Ascending aorta (tissue), 2 donors: ENCODE results near the gene FIZ1. TPM values are rescaled to one million over a fixed set of nuclear protein-coding genes. Genes with fewer than 3 reads are reported as not detected.

Source experiments
- DNase-seq, 2 donors: peaks; one replicate each; pipeline ENCODE4 v3.0.0-alpha.2; 2019; ENCODE audit warnings: low spot score in 2 of 2
- H3K27ac ChIP-seq, 2 donors: fragments of 200-600 bp; sonication (generic); one replicate each; pipeline ENCODE4 v1.5.1; 2016 to 2017; ENCODE audit warnings: mild to moderate bottlenecking in 1 of 2
- H3K27me3 ChIP-seq: fragments of 200-600 bp; sonication (generic); one replicate; pipeline ENCODE4 v1.5.1; 2017
- H3K36me3 ChIP-seq, 2 donors: fragments of 200-600 bp; sonication (generic); one replicate each; pipeline ENCODE4 v1.5.1; 2016
- H3K4me1 ChIP-seq, 2 donors: fragments of 200-600 bp; sonication (generic); one replicate each; pipeline ENCODE4 v1.5.1; 2016 to 2017; ENCODE audit warnings: mild to moderate bottlenecking in 1 of 2
- H3K4me3 ChIP-seq, 2 donors: fragments of 200-600 bp; sonication (generic); one replicate each; pipeline ENCODE4 v1.5.1; 2016 to 2017; ENCODE audit warnings: mild to moderate bottlenecking in 1 of 2
- H3K9me3 ChIP-seq, 2 donors: fragments of 200-600 bp; sonication (generic); one replicate each; pipeline ENCODE4 v1.5.1; 2016
- intact Hi-C: fragments of 100-400 bp; cut with DNase I; formaldehyde crosslinking; loops from one replicate; pipeline ENCODE4 v1.15.1; 2023
- total RNA-seq: library from RNA; depleted of rRNA; stranded (reverse); fragments of >200 nt; gene quantifications from one replicate; pipeline ENCODE4 v1.1.0, GENCODE V29; 2016
- TF ChIP-seq, protein P1 (sequence below), 3 experiments: fragments of 200-600 bp in 2 of 3; fragments of 450-650 bp in 1 of 3; sonication (generic) in 2 of 3; IDR thresholded peaks; one replicate each; pipeline ENCODE4 v1.5.1; 2016 to 2019; ENCODE audit warnings: antibody characterized with exemption in 3 of 3, mild to moderate bottlenecking in 1 of 3, moderate library complexity in 1 of 3

FIZ1 gene
- total RNA-seq, 1 donor from 2014 or later = 30.5 TPM

- intact Hi-C loops = no loop called here
- TF ChIP-seq, protein P1, sequence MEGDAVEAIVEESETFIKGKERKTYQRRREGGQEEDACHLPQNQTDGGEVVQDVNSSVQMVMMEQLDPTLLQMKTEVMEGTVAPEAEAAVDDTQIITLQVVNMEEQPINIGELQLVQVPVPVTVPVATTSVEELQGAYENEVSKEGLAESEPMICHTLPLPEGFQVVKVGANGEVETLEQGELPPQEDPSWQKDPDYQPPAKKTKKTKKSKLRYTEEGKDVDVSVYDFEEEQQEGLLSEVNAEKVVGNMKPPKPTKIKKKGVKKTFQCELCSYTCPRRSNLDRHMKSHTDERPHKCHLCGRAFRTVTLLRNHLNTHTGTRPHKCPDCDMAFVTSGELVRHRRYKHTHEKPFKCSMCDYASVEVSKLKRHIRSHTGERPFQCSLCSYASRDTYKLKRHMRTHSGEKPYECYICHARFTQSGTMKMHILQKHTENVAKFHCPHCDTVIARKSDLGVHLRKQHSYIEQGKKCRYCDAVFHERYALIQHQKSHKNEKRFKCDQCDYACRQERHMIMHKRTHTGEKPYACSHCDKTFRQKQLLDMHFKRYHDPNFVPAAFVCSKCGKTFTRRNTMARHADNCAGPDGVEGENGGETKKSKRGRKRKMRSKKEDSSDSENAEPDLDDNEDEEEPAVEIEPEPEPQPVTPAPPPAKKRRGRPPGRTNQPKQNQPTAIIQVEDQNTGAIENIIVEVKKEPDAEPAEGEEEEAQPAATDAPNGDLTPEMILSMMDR (IDR thresholded peaks at IDR 0.05) = no peak
- H3K36me3 ChIP-seq = peaks cover 32 to 44% of the 10 kb centered on the region in 2 donors
- no peaks in the 10 kb centered on the region for H3K27me3 ChIP-seq
- H3K27ac ChIP-seq = no peak overlapping the region
- no peak for DNase-seq
- H3K4me1 ChIP-seq = no peaks in the 10 kb centered on the region
- no peak overlapping the region for H3K4me3 ChIP-seq
- no peaks in the 10 kb centered on the region for H3K9me3 ChIP-seq
These were observed 15.6 kb upstream of the FIZ1 start for GRCh38 chr19:55614711-55615542.

- H3K9me3 ChIP-seq = no peaks in the 10 kb centered on the region
- TF ChIP-seq, protein P1 (IDR thresholded peaks at IDR 0.05) = no peak
- peaks cover 32 to 50% of the 10 kb centered on the region in 2 donors for H3K36me3 ChIP-seq
- H3K27ac ChIP-seq = no peak overlapping the region
- H3K4me1 ChIP-seq = no peaks in the 10 kb centered on the region
- H3K4me3 ChIP-seq = no peak overlapping the region
- H3K27me3 ChIP-seq = no peaks in the 10 kb centered on the region
- no peak for DNase-seq
- intact Hi-C loops = no loop called here
These were observed 14.8 kb upstream of the FIZ1 start for GRCh38 chr19:55613930-55614710.

DNA sequence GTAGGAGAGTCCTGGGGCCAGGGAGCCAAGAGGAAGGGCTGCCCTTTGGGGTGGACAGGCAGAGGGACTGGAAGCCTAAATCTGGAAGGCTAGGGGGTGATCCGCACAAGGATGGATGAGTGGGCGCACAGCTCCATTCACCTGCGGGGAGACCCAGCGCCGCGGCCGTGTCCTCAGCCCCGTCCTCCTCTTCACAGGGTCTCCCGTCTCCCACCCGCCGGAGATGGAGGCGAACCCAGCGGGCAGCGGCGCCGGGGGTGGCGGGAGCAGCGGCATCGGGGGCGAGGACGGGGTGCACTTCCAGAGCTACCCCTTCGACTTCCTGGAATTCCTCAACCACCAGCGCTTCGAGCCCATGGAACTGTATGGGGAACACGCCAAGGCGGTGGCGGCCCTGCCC lies 14.1 kb upstream of the FIZ1 start:
- TF ChIP-seq, protein P1 (IDR thresholded peaks at IDR 0.05) = no peak
- Histone ChIP-seq H3K4me1 (no peaks in the 10 kb centered on the region), H3K9me3 (no peaks in the 10 kb centered on the region), H3K36me3 (peaks cover 32 to 50% of the 10 kb centered on the region in 2 donors), H3K27me3 (no peaks in the 10 kb centered on the region), H3K4me3 (no peak overlapping the region), H3K27ac (no peak overlapping the region)
- DNase-seq = no peak
- intact Hi-C loops = no loop called here

- no peaks in the 10 kb centered on the region for H3K4me1 ChIP-seq
- DNase-seq = no peak
- intact Hi-C loops = no loop called here
- TF ChIP-seq, protein P1 (IDR thresholded peaks at IDR 0.05) = no peak
- H3K36me3 ChIP-seq = peaks cover 25 to 40% of the 10 kb centered on the region in 2 donors
- H3K4me3 ChIP-seq = no peak overlapping the region
- H3K9me3 ChIP-seq = no peaks in the 10 kb centered on the region
- no peak overlapping the region for H3K27ac ChIP-seq
- H3K27me3 ChIP-seq = no peaks in the 10 kb centered on the region
These were observed 12.8 kb upstream of the FIZ1 start for GRCh38 chr19:55611983-55612645.

- H3K27me3 ChIP-seq = no peaks in the 10 kb centered on the region
- intact Hi-C loops = no loop called here
- H3K27ac ChIP-seq = no peak overlapping the region
- peaks cover 20 to 33% of the 10 kb centered on the region in 2 donors for H3K36me3 ChIP-seq
- no peak overlapping the region for H3K4me3 ChIP-seq
- peaks cover 0 to 5% of the 10 kb centered on the region in 2 donors for H3K4me1 ChIP-seq
- no peak for DNase-seq
- TF ChIP-seq, protein P1 (IDR thresholded peaks at IDR 0.05) = no peak
- no peaks in the 10 kb centered on the region for H3K9me3 ChIP-seq
These were observed 12.1 kb upstream of the FIZ1 start for GRCh38 chr19:55611300-55611982.
